DMS153 treated with DMSO at 0.1 percent for 48 hours (cell line): Measurements from ENCODE around the gene TNXB.
"Not testable (repeated sequence)": the region's sequence is repeated elsewhere in the genome, so short reads cannot be mapped to it uniquely, and the experiment has no call there.

Source experiments
- DNase-seq: peaks from one replicate; lab custom pipeline; 2025; ENCODE audit not compliant: unreplicated experiment; lab: John Stamatoyannopoulos, UW

The TNXB gene

DNA sequence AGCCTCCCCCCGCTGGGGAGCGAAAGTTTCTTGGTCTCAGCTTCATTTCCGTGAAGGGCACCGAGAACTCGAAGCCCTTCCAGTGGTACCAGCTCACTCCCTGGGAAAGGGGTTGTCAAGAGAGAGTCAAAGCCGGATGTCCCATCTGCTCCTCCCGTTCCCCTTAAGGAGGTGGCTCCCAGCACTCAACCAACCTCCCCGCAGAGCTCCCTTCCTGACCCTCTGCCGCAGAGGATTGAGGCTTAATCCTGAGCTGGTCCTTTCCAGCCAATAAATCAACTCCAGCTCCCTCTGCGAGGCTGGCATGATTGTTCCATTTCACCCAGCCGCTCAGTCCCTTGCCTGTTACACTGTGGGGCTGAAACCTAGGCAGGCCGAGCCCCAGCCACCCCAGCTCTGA, 100.5 kb downstream of the TNXB start:
- not testable (repeated sequence) for DNase-seq

DNA sequence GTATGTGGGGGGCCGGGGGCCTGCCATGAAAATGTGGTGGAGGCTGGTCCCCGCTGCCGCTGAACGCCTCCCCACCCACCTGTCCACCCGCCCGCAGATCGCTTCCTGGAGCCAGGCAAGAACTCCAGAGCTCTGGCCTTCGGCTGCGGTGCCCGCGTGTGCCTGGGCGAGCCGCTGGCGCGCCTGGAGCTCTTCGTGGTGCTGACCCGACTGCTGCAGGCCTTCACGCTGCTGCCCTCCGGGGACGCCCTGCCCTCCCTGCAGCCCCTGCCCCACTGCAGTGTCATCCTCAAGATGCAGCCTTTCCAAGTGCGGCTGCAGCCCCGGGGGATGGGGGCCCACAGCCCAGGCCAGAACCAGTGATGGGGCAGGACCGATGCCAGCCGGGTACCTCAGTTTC, 101.1 kb downstream of the TNXB start:
- not testable (repeated sequence) for DNase-seq

DNA sequence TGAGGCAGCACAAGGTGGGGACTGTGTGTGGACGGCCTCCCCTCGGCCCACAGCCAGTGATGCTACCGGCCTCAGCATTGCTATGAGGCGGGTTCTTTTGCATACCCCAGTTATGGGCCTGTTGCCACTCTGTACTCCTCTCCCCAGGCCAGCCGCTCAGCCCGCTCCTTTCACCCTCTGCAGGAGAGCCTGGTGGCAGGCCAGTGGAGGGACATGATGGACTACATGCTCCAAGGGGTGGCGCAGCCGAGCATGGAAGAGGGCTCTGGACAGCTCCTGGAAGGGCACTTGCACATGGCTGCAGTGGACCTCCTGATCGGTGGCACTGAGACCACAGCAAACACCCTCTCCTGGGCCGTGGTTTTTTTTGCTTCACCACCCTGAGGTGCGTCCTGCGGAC, 102.1 kb downstream of the TNXB start:
- DNase-seq: not testable (repeated sequence)

DNA sequence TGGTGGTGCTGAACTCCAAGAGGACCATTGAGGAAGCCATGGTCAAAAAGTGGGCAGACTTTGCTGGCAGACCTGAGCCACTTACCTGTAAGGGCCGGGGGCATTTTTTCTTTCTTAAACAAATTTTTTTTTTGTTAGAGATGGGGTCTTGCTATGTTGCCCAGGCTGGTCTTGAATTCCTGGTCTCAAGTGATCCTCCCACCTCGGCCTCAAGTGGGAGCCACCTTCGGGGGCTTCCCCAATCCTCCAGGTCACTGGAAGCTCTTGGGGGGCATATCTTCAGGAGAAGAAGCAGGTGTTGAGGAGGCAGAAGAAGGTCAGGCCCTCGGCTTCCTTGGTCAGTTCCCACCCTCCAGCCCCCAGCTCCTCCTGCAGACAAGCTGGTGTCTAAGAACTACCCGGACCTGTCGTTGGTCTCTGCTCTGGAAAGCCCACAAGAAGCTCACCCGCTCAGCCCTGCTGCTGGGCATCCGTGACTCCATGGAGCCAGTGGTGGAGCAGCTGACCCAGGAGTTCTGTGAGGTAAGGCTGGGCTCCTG, 103.1 kb downstream of the TNXB start:
- not testable (repeated sequence) for DNase-seq

DNA sequence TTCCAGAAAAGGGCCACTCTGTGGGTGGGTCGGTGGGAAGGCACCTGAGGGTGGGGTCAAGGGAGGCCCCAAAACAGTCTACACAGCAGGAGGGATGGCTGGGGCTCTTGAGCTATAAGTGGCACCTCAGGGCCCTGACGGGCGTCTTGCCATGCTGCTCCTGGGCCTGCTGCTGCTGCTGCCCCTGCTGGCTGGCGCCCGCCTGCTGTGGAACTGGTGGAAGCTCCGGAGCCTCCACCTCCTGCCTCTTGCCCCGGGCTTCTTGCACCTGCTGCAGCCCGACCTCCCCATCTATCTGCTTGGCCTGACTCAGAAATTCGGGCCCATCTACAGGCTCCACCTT, 103.6 kb downstream of the TNXB start:
- DNase-seq: not testable (repeated sequence)

DNA sequence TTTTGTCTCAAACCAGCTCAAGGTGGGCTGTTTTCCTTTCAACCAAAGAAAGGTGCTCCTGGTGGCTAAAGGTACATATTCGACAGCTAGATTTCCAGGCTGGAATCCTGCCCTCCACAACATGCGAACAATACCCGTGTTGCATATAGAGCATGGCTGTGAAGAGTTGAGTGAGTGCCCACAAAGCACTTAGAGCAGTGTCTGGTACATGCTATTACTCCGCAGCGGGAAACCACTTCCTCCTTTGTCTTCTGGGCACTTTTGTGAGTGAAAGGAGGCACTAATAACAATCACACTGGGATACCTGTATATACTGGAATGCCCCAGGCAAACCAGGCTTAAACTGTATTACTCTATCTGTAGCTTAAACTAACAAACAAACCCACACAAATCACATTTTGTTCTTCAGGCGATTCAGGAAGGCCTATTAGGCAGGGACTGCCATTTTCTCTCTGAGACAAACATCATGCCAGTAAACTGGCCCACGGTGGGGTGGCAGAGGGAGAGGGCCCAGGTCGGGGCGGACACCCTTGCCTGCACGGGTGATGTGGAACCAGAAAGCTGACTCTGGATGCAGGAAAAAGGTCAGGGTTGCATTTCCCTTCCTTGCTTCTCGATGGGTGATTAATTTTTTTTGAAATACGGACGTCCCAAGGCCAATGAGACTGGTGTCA, 104.1 kb downstream of the TNXB start:
- not testable (repeated sequence) for DNase-seq

DNA sequence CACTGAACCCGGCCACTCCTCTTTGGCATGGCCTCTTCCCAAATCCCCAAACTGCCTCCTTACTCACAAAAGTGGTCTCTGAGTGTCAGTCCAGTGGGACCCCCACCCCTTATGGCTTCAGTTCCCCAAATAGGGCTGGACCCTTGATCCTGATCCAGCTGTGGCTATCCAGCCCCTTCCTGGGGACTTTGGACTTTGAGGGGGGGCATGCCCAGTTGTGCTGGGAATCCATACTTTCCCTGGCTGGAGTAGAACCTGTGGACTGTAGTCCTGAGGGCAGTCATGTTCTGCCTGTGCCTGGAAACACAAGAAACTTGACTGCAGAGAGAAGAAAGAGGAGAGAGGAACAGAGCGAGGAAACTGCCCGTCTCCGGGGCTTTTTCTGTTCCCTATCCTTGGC, 104.7 kb downstream of the TNXB start:
- not testable (repeated sequence) for DNase-seq

DNA sequence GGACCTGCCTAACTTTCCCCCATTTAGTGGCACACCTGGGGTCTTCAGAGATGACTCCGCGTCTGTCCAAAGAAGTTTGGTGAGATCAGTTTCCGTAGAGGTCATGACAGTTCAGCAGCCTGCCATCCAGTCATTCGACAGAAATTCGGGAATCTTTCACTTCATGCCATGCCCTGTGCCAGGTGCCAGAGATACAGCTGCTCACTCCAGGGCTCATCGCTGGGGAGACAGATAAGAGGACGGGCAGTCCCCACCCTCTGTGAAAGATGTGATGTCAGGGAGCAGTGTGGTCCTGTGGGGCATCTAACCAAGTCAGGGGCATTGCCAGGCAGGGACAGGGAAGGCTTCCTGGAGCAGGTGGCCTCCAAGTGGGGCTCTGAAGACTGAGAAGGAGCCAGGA, 105.8 kb downstream of the TNXB start:
- not testable (repeated sequence) for DNase-seq

GRCh38 chr6:32002546-32003268, 106.4 kb downstream of the TNXB start:
- DNase-seq: not testable (repeated sequence)

DNA sequence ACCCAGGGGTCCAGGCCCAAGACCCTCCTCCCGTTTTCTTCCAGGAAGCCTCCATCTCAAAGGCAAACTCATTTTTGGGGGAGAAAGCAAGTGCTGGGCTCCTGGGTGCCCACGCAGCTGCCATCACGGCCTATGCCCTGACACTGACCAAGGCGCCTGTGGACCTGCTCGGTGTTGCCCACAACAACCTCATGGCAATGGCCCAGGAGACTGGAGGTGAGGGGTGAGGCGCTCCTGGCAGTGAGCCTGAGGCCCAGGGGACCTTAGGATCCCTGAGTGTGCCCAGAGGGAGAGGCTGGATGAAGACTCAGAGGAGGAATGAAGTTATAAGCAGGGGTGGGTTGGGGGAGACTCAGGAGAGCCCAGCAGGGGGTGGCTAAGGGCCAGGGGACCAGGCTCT, 112.8 kb downstream of the TNXB start:
- DNase-seq: not testable (repeated sequence)

- not testable (repeated sequence) for DNase-seq
Measured at GRCh38 chr6:31994421-31994820, 114.7 kb downstream of the TNXB start.
